ENCODE data around the gene FNBP1L. TPM values are rescaled to one million over a fixed set of nuclear protein-coding genes. Genes with fewer than 3 reads are reported as not detected.

The FNBP1L gene
- total and polyA plus RNA-seq, 2 of the 8 experiments (the other 6 are each of a cell fraction or from before 2014, with no cell fraction given): 48.9 to 95.9 TPM

DNA sequence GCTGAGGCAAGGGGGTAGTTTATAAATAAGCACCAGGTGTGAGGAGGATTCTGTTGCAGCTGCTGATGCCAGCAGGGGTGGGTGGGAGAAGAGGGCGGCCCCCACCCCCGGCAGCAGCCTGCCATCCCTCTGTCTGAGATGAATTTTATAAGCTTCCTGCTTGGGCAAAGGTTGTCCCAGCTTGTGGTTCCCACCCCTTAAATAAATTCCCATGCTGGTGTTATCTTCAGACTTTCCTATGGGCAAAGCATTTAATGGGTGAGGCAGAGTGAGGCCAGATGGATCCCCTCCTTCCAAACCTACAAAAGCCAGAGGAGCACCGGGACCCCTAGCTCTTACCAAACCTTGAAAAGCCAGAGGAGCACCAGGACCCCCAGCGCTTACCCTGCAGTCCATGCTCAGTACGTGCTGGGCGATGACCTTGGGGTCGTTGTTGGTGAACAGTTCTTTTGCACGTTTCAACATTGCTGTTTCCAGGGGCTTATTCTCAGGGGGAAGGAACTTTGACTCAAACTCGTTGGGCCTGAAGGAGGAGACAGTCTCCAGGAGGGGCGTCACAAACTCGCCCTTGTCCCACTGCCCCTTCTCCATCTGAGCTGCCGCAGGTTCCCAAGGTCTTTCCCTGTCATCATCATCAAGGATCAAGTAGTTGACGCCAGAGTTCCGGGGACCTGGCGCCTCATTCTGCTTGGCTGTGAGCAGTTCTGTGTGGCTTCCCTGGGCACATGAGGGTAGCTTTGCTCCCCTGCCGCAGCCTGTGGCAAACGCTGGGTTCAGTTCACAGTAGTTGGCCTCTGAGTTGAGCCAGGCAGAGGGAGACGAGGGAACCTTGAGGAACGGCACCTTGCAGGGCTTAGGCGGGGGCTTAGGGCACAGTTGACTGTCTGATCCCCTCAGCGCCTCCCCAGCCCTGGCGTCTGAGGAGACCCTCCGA is 134.3 kb downstream of the FNBP1L start:
- Histone ChIP-seq H2AFZ (ENCODE audit: low read length) (no peak overlapping the region), H3K79me2 (ENCODE audit: control insufficient read depth in 1 of 2, insufficient read depth in 2 of 2, low read length in 2 of 2) (no peaks in the 10 kb centered on the region), H2BK20ac (ENCODE audit: low read length) (no peak overlapping the region), H4K20me1 (replicated peaks in 1 of 2; ENCODE audit: control insufficient read depth in 1 of 2, insufficient read depth in 2 of 2, low read length in 2 of 2) (no peaks in the 10 kb centered on the region), H3K79me1 (ENCODE audit: low read depth, low read length) (no peaks in the 10 kb centered on the region; the same call in 1 of the 2 replicates), H3K4me1 (replicated peaks in 1 of 4; ENCODE audit: control insufficient read depth in 3 of 4, insufficient read depth in 4 of 4, low read length in 3 of 4) (no peaks in the 10 kb centered on the region; a peak in 1 of 7 replicates), H3K4me3 (ENCODE audit: extremely low read depth in 1 of 4, insufficient read depth in 2 of 4, low read depth in 3 of 4, low read length in 4 of 4) (no peak overlapping the region), H3K9ac (replicated peaks in 1 of 4; ENCODE audit: extremely low read depth in 1 of 4, low read depth in 3 of 4, low read length in 3 of 4) (no peak overlapping the region), H3K23me2 (ENCODE audit: low read depth, low read length) (no peaks in the 10 kb centered on the region), H2BK12ac (ENCODE audit: low read depth, low read length) (no peak overlapping the region), H3K18ac (ENCODE audit: extremely low read depth, low read length) (no peak overlapping the region), H3K36me3 (ENCODE audit: control insufficient read depth in 2 of 4, insufficient read depth in 4 of 4, low read length in 3 of 4) (peaks cover 0 to 12% (median 3%) of the 10 kb centered on the region in 4 experiments; a peak in 4 of 8 replicates), H3K27me3 (replicated peaks in 1 of 4; ENCODE audit: control insufficient read depth in 3 of 4, extremely low read depth in 1 of 4, insufficient read depth in 3 of 4, low read length in 3 of 4) (no peaks in the 10 kb centered on the region), H2AK5ac (ENCODE audit: low read depth, low read length) (no peak overlapping the region), H2BK120ac (replicated peaks; ENCODE audit: low read depth, low read length) (no peak overlapping the region), H3K56ac (replicated peaks; ENCODE audit: insufficient read length, low read depth, low read length) (no peak overlapping the region), H4K5ac (ENCODE audit: insufficient read length, low read depth, low read length) (no peak overlapping the region), H2BK15ac (ENCODE audit: low read length) (no peak overlapping the region), H4K8ac (ENCODE audit: extremely low read depth, insufficient read depth, low read length) (no peak overlapping the region; the same call in 1 of the 2 replicates), H3K27ac (ENCODE audit: low read depth, low read length) (no peak overlapping the region), H3K14ac (ENCODE audit: insufficient read length) (no peak overlapping the region), H3K4ac (replicated peaks; ENCODE audit: insufficient read length, low read depth, low read length) (no peak overlapping the region), H4K91ac (replicated peaks; ENCODE audit: insufficient read length, low read length) (no peak overlapping the region), H3K23ac (ENCODE audit: insufficient read length) (no peak overlapping the region), H2BK5ac (ENCODE audit: low read depth, low read length) (no peak overlapping the region), H3K9me3 (ENCODE audit: insufficient read depth in 2 of 2, low read depth in 1 of 2, low read length in 1 of 2) (no peaks in the 10 kb centered on the region), H3K4me2 (ENCODE audit: insufficient read depth in 1 of 2, low read depth in 2 of 2, low read length in 2 of 2) (no peak overlapping the region)
- no peak for FAIRE-seq
- 94% methylated on average over 23 of the region's 23 CpGs; no CpG with 5 or more reads in 1 of the 2 experiments for WGBS, 2 experiments (ENCODE audit: extremely low coverage in 1 of 2, insufficient coverage in 1 of 2, insufficient read length in 1 of 2, insufficient replicate concordance in 2 of 2, low coverage in 1 of 2, low lambda C conversion rate in 2 of 2, missing lambda C conversion rate in 1 of 2)
- TF ChIP-seq SIN3A (conservative IDR thresholded peaks at IDR 0.05 in 1 of 2, IDR thresholded peaks at IDR 0.05 in 1 of 2; ENCODE audit: low read depth in 1 of 2, low read length in 2 of 2) (no peak), GTF2F1 (IDR thresholded peaks at IDR 0.05; ENCODE audit: borderline replicate concordance, low read depth, low read length) (no peak), ZNF274 (IDR thresholded peaks at IDR 0.05; ENCODE audit: borderline replicate concordance, extremely low read depth, low read length) (no peak), TBP (IDR thresholded peaks at IDR 0.05; ENCODE audit: low read depth, low read length) (no peak), JUN (IDR thresholded peaks at IDR 0.05; ENCODE audit: low read depth, low read length) (no peak)
- CTCF ChIA-PET (ENCODE audit: partially characterized antibody): interaction anchor here (0.7 to 1.4 kb wide), 6 partner anchors 11 to 278 kb away, joined by 3 to 5 read pairs (median 3); no protein-coding TSS in a partner anchor
- POLR2A ChIA-PET (ENCODE audit: partially characterized antibody): interaction anchor here (1.2 kb wide), 1 partner anchor 10 kb away, joined by 4 read pairs; no protein-coding TSS in a partner anchor
- no peak for DNase-seq (ENCODE audit: low read depth in 1 of 2, low spot score in 2 of 2)

All from H1 (cell line).